Suprapubic skin (tissue), 3 donors: Measurements from ENCODE around the gene CAMK4.

Experiments used
- POLR2AphosphoS5 ChIP-seq, 3 donors: sonication (generic); formaldehyde crosslinking; IDR thresholded peaks; one replicate each; pipeline ENCODE4 v1.6.1; 2017; ENCODE audit warnings: antibody characterized with exemption in 3 of 3
- TF ChIP-seq, protein P1 (sequence below), 2 donors: fragments of 200-600 bp in 1 of 2; fragments of 450-650 bp in 1 of 2; sonication (generic) in 1 of 2; IDR thresholded peaks; one replicate each; pipeline ENCODE4 v1.5.1; 2016 to 2019; ENCODE audit warnings: antibody characterized with exemption in 2 of 2, mild to moderate bottlenecking in 1 of 2, moderate library complexity in 1 of 2

GRCh38 chr5:111454776-111455175, 230.6 kb downstream of the CAMK4 start:
- TF ChIP-seq, protein P1, sequence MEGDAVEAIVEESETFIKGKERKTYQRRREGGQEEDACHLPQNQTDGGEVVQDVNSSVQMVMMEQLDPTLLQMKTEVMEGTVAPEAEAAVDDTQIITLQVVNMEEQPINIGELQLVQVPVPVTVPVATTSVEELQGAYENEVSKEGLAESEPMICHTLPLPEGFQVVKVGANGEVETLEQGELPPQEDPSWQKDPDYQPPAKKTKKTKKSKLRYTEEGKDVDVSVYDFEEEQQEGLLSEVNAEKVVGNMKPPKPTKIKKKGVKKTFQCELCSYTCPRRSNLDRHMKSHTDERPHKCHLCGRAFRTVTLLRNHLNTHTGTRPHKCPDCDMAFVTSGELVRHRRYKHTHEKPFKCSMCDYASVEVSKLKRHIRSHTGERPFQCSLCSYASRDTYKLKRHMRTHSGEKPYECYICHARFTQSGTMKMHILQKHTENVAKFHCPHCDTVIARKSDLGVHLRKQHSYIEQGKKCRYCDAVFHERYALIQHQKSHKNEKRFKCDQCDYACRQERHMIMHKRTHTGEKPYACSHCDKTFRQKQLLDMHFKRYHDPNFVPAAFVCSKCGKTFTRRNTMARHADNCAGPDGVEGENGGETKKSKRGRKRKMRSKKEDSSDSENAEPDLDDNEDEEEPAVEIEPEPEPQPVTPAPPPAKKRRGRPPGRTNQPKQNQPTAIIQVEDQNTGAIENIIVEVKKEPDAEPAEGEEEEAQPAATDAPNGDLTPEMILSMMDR (IDR thresholded peaks at IDR 0.05) = no peak
- no peak for TF ChIP-seq POLR2AphosphoS5 (IDR thresholded peaks at IDR 0.05)
